ENCODE results near the gene SASH1.
"Not testable (repeated sequence)": the region's sequence is repeated elsewhere in the genome, so short reads cannot be mapped to it uniquely, and the experiment has no call there.

Gene SASH1

GRCh38 chr6:148564494-148565035 is 221.9 kb downstream of the SASH1 start:
- DNase-seq, result no peak

GRCh38 chr6:148565321-148565926 is 222.8 kb downstream of the SASH1 start:
- DNase-seq, result no peak

- peak; percentile 31 for DNase-seq
Measured at GRCh38 chr6:148565930-148566663, 223.5 kb downstream of the SASH1 start.

- DNase-seq, result no peak
Measured at GRCh38 chr6:148566664-148567350, 224.2 kb downstream of the SASH1 start.

GRCh38 chr6:148570456-148570855 is 227.8 kb downstream of the SASH1 start:
- DNase-seq, result no peak

GRCh38 chr6:148572676-148573335 is 230.2 kb downstream of the SASH1 start:
- no peak for DNase-seq

- DNase-seq, result no peak
Measured at GRCh38 chr6:148573922-148574321, 231.3 kb downstream of the SASH1 start.

GRCh38 chr6:148577687-148578488 is 235.2 kb downstream of the SASH1 start:
- DNase-seq, result peak; percentile 38

GRCh38 chr6:148578489-148578814 is 235.8 kb downstream of the SASH1 start:
- no peak for DNase-seq

- no peak for DNase-seq
Measured at GRCh38 chr6:148578837-148579565, 236.4 kb downstream of the SASH1 start.

GRCh38 chr6:148580442-148580841 is 237.8 kb downstream of the SASH1 start:
- DNase-seq, result no peak

- DNase-seq, result no peak
Measured at GRCh38 chr6:148583631-148584030, 241.0 kb downstream of the SASH1 start.

- DNase-seq, result not testable (repeated sequence)
Measured at GRCh38 chr6:148585641-148586040, 243.0 kb downstream of the SASH1 start.

- no peak for DNase-seq
Measured at GRCh38 chr6:148590883-148591282, 248.2 kb downstream of the SASH1 start.

- no peak for DNase-seq
Measured at GRCh38 chr6:148591656-148592055, 249.0 kb downstream of the SASH1 start.

GRCh38 chr6:148593130-148593812 is 250.6 kb downstream of the SASH1 start:
- no peak for DNase-seq

- no peak for DNase-seq
Measured at GRCh38 chr6:148593813-148594170, 251.2 kb downstream of the SASH1 start.

GRCh38 chr6:148595550-148595949 is 252.9 kb downstream of the SASH1 start:
- DNase-seq, result no peak

- DNase-seq, result no peak
Measured at GRCh38 chr6:148596891-148597455, 254.3 kb downstream of the SASH1 start.

- DNase-seq, result no peak
Measured at GRCh38 chr6:148598724-148599123, 256.1 kb downstream of the SASH1 start.

- no peak for DNase-seq
Measured at GRCh38 chr6:148599967-148600426, 257.4 kb downstream of the SASH1 start.

Data from stimulated activated CD4-positive, alpha-beta T cell treated with anti-CD3 and anti-CD28 coated beads, Interleukin-4, amount 100 ng/mL, for 24 hours (primary cell).